Measurements from ENCODE around the gene ECEL1.

Gene ECEL1

DNA sequence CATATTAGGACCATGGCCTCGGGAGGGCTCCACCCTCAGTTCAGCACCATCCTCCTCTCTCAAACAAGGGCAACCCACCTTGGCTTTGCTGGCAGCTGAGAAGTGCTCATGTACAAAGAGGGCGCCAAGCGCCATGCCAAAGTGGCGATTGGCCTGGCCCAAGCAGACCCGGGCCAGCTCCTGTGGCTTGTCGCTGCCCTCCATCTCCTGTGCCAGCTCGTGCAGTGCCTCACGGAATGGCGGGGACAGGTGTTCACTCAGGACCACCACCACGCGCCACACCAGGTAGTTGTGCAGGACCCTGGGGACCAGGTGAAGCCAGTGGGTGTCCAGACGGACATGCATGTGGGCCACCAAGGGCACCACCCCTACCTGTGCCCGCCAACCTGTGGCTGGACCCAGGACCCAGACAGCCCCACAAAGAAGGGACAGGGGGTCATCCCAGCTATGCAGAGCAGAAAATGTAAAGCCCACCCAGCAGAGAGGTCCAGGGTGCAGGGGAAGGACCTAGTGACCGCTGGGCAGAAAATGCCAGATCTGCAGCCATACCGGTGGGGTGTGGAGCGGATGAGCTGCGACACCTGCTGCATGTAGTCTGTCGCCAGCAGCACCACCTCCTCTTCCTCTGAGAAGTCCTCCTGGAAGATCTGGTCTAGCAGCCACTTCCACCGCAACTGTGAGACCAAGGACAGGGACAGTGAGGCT is 3.6 kb downstream of the ECEL1 start:
- DNase-seq (ENCODE audit: low read depth, low spot score), result no peak

GRCh38 chr2:232483311-232483922 is 4.2 kb downstream of the ECEL1 start:
- DNase-seq (ENCODE audit: low read depth, low spot score), result no peak

DNA sequence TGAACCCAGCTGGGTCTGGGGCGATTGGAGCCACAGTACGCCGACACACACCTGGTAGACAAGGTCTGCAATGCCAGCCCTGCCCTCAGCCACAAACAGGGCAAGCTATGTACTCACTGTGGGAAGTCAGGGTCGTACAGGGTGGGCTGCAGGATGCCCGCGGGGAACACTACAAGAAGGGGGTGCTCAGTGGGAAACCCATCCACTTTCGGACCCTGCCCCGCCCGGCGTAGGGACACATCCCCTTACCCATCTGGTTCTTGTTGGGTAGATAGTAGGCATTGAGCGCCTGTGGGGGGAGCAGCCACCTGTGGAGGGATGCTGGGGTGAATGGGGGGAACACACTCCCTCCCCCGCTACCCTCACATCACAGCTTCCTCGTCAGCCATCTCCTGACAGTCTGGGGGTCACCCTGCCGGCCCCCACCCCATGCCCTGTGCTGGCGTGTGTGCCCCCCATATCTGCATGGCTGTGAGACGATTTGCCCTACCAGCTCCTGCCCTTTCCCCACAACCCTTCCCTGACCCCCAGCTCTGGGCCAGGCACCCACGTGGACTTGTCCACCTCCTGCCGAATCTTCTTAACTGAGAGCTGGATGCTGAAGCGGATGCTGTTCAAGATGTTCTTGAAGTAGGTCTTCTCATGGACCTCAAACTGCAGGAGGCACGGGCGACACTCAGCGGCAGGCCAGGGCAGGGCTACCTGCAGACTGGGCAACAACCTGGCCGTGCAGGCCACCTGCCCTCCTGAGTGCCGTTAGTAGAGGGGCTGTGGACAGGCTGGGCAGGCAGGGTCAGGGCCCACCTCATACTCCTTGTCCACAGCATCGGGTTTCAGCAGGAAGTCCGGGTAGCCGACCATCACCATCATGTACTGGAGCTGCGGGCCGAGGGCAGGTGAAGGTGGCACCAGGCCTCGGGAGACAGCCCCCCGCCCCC is 5.1 kb downstream of the ECEL1 start:
- DNase-seq (ENCODE audit: low read depth, low spot score), result no peak

DNA sequence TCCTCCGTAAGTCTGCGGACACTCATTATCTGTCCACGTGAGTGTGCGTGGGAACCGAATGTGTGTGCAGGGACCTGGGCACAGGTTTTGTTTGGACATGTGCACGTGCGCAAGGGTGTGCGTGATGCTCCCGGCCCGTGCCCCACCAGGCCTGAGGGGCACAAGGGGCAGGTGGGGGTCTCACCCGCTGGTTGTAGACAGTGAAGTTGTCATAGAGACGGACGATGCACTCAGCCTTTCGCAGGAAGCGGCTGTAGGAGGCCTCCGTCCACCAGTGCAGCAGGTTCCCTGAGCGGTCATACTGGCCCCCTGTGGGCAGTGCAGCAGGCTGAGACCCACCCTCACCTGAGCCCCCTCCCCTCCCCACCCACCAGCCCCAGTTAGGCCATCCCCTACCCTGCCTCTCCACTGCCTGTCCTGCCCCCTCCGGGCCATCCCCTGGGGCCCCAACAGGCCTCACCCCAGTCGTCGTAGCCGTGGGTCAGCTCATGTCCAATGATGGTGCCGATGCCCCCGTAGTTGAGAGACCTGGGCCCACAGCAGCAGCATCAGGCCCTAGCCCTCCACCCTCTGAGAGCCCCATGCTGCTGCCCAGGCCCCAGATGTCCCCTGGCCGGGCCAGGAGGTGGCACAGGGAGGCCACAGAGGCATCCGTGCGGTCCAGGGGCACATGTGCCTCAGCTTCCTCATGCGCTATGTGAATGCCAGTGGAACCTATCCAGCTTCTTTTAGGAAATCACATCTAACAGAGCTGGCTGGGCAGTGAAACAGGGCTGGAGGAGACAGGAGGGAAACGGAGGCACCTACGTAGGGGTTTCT is 6.1 kb downstream of the ECEL1 start:
- DNase-seq (ENCODE audit: low read depth, low spot score), result no peak

DNA sequence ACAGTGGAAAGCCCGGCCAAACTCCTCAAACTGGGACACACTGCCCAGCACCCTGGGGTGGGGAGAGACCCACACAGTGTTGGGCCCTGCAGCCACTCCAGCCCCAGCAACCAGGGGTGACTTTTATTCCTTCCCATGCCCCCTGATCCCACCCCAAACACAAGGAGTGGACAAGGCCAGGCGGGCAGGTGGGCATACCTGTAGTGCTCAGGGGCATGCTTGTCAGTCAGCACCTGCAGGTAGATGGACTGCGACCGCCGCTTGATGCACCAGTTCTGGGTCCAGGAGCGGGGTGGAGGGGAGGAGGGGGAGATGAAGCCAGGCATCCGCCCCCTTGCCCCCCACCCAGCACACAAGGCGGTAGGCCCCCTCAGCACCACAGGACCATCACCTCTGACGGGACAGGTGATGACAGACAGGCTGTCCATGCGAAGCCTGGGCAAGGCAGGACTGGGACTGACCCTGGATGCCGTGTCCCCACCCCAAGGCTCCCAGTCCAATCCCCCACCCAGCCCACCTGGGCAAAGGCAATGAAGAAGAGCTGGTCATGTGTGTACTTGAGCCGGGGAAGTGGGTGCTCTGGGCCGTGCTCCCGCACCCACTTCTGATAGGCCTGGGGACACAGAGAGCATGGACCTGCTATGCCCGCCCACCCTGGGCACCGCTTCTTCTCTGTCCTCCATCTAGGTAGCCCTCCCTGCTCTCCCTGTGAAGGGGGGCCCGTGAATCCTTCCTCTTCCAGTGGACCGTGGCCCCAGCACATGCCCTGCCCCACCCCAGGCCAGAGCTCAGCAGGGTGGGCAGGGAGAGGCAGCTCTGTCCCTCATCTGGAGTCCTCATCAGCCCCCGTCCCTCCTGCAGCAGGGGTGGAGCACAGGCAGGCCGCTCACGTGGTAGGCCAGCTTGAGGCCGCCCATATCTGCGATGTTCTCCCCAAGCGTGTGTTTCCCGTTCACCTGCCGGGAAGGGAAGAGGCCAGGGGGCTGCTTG is 7.1 kb downstream of the ECEL1 start:
- no peak for DNase-seq (ENCODE audit: low read depth, low spot score)

DNA sequence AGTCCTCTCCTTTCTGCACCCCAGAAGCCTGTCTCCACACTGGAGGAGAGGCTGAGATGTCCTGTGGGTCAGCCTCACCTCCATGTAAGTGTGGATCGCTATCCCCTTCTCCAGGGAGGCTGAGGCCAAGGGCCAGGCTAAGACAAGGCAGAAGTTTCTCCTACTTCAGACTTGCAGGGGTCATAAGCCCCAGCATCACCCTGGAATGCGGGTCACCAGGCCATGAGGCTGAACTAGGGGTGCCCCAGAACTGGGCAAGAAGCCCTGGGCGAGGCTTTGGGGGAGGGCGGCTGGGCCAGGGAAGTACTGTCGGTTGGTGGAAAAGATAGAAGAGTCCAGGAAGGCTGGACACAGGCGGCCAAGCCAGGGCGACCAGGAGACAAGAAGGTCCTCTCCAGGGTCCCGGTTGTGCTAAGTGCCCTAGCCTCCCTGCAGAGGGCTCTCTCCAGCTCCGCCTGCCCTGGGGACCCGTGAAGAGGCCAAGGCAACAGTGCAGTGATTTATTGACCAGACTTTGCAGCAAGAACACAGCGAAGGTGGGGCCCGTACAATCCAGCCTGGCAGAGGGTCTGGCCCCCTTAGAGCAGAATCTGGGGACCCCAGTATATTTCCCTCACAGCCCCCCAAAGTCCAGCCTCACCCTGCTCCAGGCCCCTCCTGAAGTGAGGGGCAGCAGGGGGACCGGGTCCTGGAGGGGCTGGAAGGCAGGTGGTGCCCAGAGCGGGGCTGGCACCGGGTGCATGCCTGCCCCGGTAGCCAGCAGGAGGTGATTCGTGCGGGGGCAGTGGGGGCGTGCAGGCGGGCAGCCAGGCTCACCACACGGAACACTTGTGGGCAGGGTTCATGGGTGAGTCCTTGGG is 8.1 kb downstream of the ECEL1 start:
- DNase-seq (ENCODE audit: low read depth, low spot score), result no peak

DNA sequence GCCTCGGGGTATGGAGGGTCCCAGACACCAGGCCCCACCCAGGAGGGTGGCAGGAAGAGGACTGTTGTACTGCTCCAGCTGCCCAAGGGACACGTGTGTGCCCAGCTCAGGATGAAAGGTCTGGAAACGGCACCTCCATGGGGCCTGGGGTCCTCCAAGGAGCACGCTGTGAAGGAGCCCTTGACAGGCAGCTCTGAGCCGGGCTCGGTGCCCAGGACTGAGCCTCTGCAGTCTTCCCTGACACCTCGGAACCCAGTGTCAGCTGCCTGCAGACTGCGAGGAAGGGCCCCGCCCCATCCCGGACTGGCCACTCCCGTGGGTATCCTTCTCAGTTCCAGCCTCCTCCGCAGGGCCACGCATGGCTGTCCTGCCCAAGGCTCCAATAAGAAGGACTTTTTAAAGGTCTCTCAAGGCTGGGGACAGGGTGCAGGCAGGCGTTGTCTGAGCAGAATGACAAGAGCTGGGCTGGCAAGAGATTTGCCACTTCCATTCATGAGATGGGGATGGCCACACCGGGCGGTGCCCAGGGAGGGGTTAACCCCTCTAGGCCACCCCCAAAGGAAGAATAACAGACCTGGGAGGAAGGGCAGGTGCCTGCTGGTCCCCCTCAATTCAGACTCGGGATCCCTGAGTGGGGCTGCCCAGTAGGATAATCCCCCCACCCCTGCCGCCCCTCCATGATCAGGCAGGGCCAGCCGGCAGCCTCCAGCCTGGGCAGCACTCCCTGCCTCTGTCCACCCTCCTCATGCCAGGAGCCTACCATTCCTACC is 8.9 kb downstream of the ECEL1 start:
- DNase-seq (ENCODE audit: low read depth, low spot score), result no peak

DNA sequence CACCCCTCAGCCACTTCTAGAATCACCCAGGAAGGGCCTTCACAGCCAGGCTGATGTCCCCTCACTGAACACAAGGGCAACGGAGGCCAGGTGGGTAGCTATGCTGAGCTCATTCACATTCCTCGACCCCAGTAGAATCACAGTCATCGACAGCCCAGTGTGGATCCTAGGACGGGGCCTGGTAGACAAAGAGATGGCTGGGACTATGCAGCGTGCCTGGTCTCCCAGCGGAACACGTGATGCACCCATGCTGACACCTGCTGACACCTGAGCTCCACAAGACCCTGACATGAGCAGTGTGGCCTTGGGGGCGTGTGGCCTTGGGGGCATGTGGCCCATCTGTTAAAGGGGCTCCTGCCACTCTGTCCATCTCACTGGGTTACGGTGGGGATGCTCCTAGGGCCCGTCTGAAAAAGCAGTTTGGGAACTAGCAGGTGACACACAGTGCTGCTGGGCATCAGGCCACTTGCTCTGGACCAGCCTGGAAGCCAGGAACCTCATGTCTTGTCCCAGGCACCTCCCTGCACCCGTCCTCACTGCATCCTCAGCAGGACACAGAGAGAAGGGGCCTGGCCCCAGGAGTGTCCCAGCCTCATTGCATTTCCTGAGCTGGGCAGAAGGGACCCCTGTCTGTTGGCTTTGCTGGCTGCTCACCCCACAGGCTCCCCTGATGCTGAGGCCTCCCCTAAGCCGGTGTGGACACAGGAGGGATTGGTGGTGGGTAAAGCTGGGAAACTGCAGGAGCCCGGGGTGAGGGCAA is 9.7 kb downstream of the ECEL1 start:
- DNase-seq (ENCODE audit: low read depth, low spot score), result no peak

DNA sequence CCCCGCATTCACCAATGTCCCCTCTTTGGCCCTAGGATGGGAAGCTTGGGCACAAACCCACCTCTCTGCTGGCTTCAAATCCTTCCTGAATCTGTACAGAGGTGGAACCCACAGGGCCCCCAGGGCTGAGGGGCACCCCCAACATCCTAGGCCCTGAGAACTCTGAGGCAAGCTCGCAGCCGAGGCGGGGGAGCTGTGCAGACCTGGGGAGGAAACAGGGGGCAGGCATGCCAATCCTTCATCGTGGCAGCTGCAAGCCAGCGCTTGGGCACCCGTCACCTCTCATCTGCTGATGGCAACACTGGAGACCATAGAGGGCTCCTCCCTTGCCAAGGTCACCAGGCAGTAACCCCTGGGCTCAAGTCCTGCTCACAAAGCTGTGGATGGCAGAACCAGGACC is 10.8 kb downstream of the ECEL1 start:
- DNase-seq (ENCODE audit: low read depth, low spot score), result no peak

DNA sequence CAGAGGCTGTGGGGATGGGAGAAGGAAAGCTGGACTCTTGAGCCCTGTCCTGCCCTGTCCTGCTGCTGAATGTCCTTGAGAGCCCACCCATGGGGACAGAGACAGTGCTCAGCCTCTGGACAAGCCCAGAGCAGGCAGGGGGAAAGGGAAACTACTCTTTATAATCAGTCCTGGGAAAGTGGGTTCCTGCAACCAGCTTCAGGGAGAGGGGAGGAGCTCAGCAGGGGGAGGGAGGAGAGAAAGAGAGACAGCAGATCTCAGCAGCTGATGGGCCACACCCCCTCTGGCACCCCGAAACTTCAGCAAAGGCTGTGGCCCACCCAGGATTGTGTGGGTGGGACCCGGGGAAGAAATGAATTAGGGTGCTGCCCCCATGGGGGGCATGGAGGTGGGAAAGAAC is 11.6 kb downstream of the ECEL1 start:
- DNase-seq (ENCODE audit: low read depth, low spot score), result no peak

DNA sequence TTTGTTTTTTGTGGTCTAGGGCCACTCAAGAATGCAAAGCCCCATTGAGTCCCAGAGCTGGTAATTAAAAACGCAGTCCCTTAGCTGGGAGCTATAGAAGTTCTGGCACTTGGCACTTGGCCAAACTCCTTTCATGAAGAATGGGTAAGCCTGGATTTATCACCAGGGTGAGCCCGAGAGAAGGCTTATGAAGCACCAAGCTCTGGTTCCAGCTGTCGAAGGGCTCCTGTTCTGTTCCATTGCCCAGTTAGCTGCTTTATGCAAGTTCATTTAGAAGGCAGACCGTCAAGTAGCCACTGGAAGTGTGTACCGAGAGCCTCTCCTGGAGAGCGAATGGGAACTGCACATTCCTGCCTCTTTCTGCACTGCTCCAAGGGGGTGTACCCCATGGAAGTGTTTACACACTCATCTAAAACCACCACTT is 14.2 kb downstream of the ECEL1 start:
- no peak for DNase-seq (ENCODE audit: low read depth, low spot score)

DNA sequence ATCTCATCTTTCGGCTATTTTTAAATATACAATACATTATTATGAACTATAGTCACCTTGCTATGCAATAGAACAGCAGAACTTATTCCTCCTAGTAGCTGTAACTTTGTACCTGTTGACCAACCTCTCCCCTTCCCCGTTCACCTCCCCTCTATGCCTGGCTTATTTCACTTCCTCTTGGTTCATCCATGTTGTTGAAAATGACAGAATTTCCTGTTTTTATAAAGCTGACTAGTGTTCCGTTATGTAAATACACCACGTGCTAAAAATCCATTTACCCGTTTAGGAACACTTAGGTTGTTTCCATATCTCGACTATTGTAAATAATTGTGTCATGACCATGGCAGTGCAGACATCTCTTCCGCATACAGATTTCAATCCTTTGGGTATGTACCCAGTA is 21.4 kb downstream of the ECEL1 start:
- DNase-seq (ENCODE audit: low read depth, low spot score), result no peak

- no peak for DNase-seq (ENCODE audit: low read depth, low spot score)
Observed at GRCh38 chr2:232465061-232465460, 22.6 kb downstream of the ECEL1 start.

GRCh38 chr2:232464544-232464885 is 23.1 kb downstream of the ECEL1 start:
- no peak for DNase-seq (ENCODE audit: low read depth, low spot score)

DNA sequence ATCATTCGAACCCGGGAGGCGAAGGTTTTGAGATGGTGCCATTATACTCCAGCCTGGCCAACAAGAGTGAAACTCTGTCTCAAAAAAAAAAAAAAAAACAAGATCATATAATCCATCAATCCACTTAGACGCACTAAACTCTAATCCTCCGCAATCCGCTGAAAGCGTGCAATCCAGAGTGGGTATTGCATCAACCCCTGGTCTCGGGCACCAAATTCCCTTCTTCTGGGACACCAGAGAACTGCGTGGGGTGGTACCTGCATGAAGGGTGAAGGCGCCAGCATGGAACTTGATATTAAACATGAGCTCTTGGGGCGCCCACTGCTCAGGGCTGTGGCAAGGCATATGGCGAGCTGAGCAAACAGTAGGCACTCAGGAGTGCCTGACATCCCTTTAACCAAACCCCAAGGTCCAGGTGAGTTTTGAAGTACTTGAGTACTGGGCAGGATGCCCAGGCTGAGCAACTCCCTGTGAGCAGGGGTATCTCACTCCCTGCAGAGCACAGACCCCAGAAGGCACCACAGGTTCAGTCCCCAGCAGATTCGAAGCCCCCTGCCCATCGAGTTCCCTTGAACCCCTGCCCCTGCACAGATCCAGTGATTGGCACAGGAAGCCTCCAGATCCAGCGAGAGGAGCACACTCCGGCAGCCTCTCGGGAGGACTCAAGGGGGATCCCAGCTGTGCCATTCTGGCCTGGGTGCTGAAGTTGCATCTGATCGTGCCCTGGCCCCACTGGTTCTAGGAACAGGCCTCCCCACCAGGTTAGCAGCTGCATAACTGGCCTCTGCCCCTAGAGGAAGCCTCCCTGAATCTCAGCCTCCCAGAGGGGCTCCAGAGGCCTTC is 23.7 kb downstream of the ECEL1 start:
- no peak for DNase-seq (ENCODE audit: low read depth, low spot score)

GRCh38 chr2:232460171-232460570 is 27.5 kb downstream of the ECEL1 start:
- DNase-seq (ENCODE audit: low read depth, low spot score), result no peak

- no peak for DNase-seq (ENCODE audit: low read depth, low spot score)
Observed at GRCh38 chr2:232459419-232460035, 28.1 kb downstream of the ECEL1 start.

Measured in iPS DF 19.7 (cell line).